Left lung (tissue), 10 donors: Measurements from ENCODE around the gene AATF. TPM values are rescaled to one million over a fixed set of nuclear protein-coding genes. Genes with fewer than 3 reads are reported as not detected.

ENCODE experiments used
- ATAC-seq: fragments of 200-7000 bp; cut with Tn5 transposase; one replicate; pipeline ENCODE4 v1.9.1; 2020; ENCODE audit warnings: moderate library complexity
- DNase-seq, 4 donors: peaks; one replicate each; pipeline ENCODE4 v3.0.0-alpha.2; 2013 to 2020
- H3K27ac ChIP-seq, 2 donors: fragments of 200-600 bp; sonication (generic) in 1 of 2; one replicate each; pipeline versions ENCODE4 v1.5.0 to v1.8.0; 2020 to 2021
- H3K27me3 ChIP-seq, 2 donors: fragments of 200-600 bp; sonication (generic) in 1 of 2; one replicate each; pipeline versions ENCODE4 v1.5.0 to v1.8.0; 2020 to 2021
- H3K36me3 ChIP-seq, 2 donors: fragments of 200-600 bp; sonication (generic) in 1 of 2; one replicate each; pipeline versions ENCODE4 v1.5.0 to v1.8.0; 2020 to 2021
- H3K4me1 ChIP-seq, 2 donors: fragments of 200-600 bp; one replicate each; pipeline ENCODE4 v1.8.0; 2021
- H3K4me3 ChIP-seq, 2 donors: fragments of 200-600 bp; sonication (generic) in 1 of 2; one replicate each; pipeline versions ENCODE4 v1.5.0 to v1.8.0; 2020 to 2021; ENCODE audit warnings: mild to moderate bottlenecking in 1 of 2
- H3K9me3 ChIP-seq, 2 donors: fragments of 200-600 bp; sonication (generic) in 1 of 2; one replicate each; pipeline versions ENCODE4 v1.5.0 to v1.8.0; 2020 to 2021
- intact Hi-C, 2 donors: fragments of 100-400 bp; cut with DNase I; formaldehyde crosslinking; loops; one replicate each; pipeline versions ENCODE4 v1.11.2 to v1.14.2; 2022
- polyA plus RNA-seq, 6 donors: library from polyadenylated mRNA; unstranded; fragments of 120-200 nt; gene quantifications; one replicate each; pipeline ENCODE4 v1.2.1, GENCODE V29; 2013; ENCODE audit not compliant: insufficient read length in 6 of 6
- total RNA-seq, 2 donors: library from RNA; stranded (reverse); fragmentation: NEBNext Ultra II Directional; extraction: Animal tissue kit (Norgen Biotek cat#: 25700); gene quantifications; one replicate each; pipeline ENCODE4 v1.2.1, GENCODE V29; 2021
- TF ChIP-seq, protein P1 (sequence below), 2 donors: fragments of 200-600 bp; sonication (generic) in 1 of 2; IDR thresholded peaks; one replicate each; pipeline versions ENCODE4 v1.5.0 to v1.8.0; 2021; ENCODE audit warnings: antibody characterized with exemption in 2 of 2
- donor health status: DM: no; HTN: yes; CAD: no.
- donor health status: DM: no; HTN: no; CAD: no.

AATF gene
- total and polyA plus RNA-seq, 8 donors, result 31.6 to 42.4 (median 37.8) TPM

DNA sequence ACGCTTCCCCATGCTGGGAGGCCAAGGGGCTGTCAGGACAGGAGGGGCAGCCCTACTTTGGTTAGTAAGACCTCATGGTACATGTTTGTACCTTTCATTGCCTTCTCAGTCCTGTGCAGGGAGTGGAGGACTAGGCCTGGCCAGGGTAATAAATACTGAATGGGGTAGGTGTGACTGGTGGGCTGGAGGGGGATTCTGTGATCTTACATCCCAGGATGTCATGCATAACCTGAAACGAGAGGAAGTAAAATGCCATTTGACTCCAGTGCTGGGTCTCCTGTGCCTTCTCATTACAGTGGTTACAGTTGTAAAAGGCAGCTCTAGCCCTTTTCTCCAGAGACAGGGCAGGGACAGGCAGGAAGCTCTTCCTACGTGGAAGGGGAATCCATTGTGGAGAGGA is 138.2 kb downstream of the AATF start:
- Histone ChIP-seq H3K4me1 (peaks cover 0 to 23% of the 10 kb centered on the region in 2 donors), H3K27me3 (no peaks in the 10 kb centered on the region), H3K27ac (no peak overlapping the region), H3K9me3 (no peaks in the 10 kb centered on the region), H3K36me3 (peaks cover 0 to 67% of the 10 kb centered on the region in 2 donors), H3K4me3 (no peak overlapping the region)
- intact Hi-C loops, result no loop called here
- ATAC-seq, result no peak
- TF ChIP-seq, protein P1, sequence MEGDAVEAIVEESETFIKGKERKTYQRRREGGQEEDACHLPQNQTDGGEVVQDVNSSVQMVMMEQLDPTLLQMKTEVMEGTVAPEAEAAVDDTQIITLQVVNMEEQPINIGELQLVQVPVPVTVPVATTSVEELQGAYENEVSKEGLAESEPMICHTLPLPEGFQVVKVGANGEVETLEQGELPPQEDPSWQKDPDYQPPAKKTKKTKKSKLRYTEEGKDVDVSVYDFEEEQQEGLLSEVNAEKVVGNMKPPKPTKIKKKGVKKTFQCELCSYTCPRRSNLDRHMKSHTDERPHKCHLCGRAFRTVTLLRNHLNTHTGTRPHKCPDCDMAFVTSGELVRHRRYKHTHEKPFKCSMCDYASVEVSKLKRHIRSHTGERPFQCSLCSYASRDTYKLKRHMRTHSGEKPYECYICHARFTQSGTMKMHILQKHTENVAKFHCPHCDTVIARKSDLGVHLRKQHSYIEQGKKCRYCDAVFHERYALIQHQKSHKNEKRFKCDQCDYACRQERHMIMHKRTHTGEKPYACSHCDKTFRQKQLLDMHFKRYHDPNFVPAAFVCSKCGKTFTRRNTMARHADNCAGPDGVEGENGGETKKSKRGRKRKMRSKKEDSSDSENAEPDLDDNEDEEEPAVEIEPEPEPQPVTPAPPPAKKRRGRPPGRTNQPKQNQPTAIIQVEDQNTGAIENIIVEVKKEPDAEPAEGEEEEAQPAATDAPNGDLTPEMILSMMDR (IDR thresholded peaks at IDR 0.05), result no peak
- DNase-seq, result no peak

DNA sequence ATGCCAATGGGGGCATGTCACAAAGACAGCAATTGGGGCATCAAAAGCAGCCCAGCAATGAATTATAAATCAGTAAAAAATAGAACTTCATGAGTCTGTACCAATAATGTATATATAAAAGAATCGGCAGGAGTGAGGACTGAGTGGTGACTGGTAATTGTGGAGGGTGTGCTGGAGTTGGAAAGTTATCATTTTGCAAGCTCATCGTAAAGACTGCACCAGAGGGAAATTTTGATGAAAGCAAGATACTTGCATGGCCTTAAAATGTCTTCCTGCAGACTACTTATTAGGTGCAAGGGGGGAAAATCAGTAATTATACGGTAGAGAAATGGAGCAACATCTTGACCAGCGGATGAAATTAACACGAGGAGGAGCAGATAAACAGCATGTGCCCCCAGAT is 138.9 kb downstream of the AATF start:
- ATAC-seq (no peak), DNase-seq (no peak)
- TF ChIP-seq, protein P1 (IDR thresholded peaks at IDR 0.05), result no peak
- Histone ChIP-seq H3K4me1 (peaks cover 0 to 23% of the 10 kb centered on the region in 2 donors), H3K27ac (no peak overlapping the region), H3K36me3 (peaks cover 0 to 72% of the 10 kb centered on the region in 2 donors), H3K4me3 (no peak overlapping the region), H3K9me3 (no peaks in the 10 kb centered on the region), H3K27me3 (no peaks in the 10 kb centered on the region)
- intact Hi-C loops, result no loop called here

DNA sequence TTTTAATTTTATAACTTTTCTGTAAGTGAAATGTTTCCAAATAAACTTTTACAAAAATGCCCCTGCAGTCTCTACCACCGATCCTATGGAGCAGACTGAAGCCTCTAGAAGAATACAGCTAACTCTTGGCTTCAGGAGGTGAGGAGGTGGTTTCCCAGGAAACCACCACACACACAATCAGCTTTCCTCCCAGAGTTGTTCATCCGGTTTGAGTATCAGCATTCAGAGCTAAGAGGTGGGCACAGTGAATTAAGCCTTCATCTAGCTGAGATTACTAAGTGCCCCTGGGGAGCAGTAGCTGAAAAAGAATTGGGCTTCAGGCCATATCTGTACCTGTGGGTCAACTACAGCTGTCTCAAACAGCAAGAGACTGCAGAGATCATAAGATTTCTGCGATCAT is 139.7 kb downstream of the AATF start:
- Histone ChIP-seq H3K9me3 (no peaks in the 10 kb centered on the region), H3K4me1 (peaks cover 0 to 23% of the 10 kb centered on the region in 2 donors), H3K27me3 (no peaks in the 10 kb centered on the region), H3K4me3 (no peak overlapping the region), H3K36me3 (peaks cover 0 to 80% of the 10 kb centered on the region in 2 donors), H3K27ac (no peak overlapping the region)
- DNase-seq (peak in 1 of 4 donors; percentile 81), ATAC-seq (peak; percentile 38)
- intact Hi-C loops, result no loop called here
- TF ChIP-seq, protein P1 (IDR thresholded peaks at IDR 0.05), result no peak

DNA sequence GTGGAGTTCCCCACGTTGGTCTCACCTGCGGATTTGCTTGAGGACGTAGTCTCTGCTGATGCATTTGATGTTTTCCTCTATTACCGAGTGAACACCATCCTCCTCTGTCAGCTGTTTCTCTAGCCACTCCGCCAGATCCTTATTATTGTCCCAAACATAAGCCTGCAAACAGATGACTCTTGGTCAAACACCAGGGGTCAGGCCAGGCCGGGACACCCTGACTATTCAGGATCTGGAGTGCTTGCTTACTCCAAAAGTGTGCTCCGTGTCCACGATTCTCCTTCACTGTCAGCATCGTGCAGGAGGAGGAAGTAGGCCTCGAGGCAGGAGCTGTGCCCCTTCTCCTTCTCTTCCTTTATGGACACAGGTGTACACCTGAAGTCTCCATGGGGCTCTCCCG is 140.2 kb downstream of the AATF start:
- H3K27ac ChIP-seq, result no peak overlapping the region
- H3K36me3 ChIP-seq, result peaks cover 0 to 84% of the 10 kb centered on the region in 2 donors

DNA sequence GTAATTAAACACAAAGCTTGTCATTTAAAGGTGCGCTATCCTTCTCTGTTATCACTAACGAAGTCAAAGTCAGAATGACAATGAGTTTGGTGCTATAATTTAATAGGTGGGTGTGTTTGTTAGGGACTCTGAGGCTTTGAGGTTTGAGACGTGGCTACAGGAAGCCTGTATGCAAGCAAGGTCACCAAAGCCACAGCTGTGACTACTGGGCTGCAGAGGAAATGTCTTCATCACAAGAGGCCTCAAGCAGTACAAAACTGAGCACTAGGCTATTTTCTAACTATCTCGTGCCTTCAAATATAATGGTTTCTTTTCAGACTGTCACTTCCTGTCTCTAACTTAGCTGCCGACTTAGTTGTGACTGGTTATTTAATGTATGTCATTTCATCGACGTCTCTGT is 141.2 kb downstream of the AATF start:
- H3K36me3 ChIP-seq, result peaks cover 0 to 84% of the 10 kb centered on the region in 2 donors
- H3K4me3 ChIP-seq, result no peak overlapping the region
- H3K4me1 ChIP-seq, result peaks cover 0 to 23% of the 10 kb centered on the region in 2 donors
- no peaks in the 10 kb centered on the region for H3K27me3 ChIP-seq
- peak; percentile 19 for ATAC-seq
- H3K9me3 ChIP-seq, result no peaks in the 10 kb centered on the region
- intact Hi-C loops, result no loop called here
- H3K27ac ChIP-seq, result peak overlapping the region in 1 of 2 donors; percentile 39
- TF ChIP-seq, protein P1 (IDR thresholded peaks at IDR 0.05), result no peak
- no peak for DNase-seq

More for the DNA sequence above, 140.2 kb downstream of the AATF start:
- H3K9me3 ChIP-seq, result no peaks in the 10 kb centered on the region
- H3K27me3 ChIP-seq, result no peaks in the 10 kb centered on the region
- peaks cover 0 to 23% of the 10 kb centered on the region in 2 donors for H3K4me1 ChIP-seq
- DNase-seq (no peak), ATAC-seq (no peak)
- intact Hi-C loops, result no loop called here
- H3K4me3 ChIP-seq, result no peak overlapping the region
- TF ChIP-seq, protein P1 (IDR thresholded peaks at IDR 0.05), result no peak
